OCI-LY1 (cell line): ENCODE measurements around the gene AEN.

ENCODE experiments used
- CTCF ChIP-seq: fragments of 200-600 bp; sonication (generic), shearing (Covaris generic); IDR thresholded peaks from 2 replicates; pipeline ENCODE4 v1.5.1; 2017; ENCODE audit warnings: mild to moderate bottlenecking, antibody characterized with exemption, low read length, moderate library complexity, mixed read lengths
- EZH2 ChIP-seq: fragments of 200-600 bp; sonication (generic), shearing (Covaris generic); IDR thresholded peaks from 2 replicates; pipeline ENCODE4 v1.8.0; 2017; ENCODE audit warnings: borderline replicate concordance, mixed run types, mild to moderate bottlenecking, antibody characterized with exemption, low read length, moderate library complexity, mixed read lengths

DNA sequence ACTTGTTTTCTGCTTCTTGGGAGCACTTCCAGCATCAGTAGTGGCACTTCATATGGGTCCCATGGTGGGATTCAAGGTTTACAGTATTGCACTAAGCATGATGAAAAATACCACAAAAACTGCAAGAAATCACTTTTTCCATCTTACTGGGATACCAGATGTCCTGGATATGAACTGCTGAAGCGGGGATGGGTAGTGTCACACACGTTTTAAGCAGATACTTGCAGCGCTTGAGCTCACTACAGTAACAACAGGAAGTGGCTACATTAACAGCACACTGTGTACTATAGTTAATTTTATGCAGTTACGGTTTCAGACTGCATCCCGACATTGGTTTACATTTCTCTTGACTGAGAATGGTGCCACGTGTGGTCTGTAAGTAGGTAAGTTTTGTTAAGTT lies 14.2 kb downstream of the AEN start:
- TF ChIP-seq CTCF, result no peak
- TF ChIP-seq EZH2, result no peak
